Muscle of leg (tissue), 11 donors: ENCODE results near the gene GLCE. TPM values are rescaled to one million over a fixed set of nuclear protein-coding genes. Genes with fewer than 3 reads are reported as not detected.

Experiments used
- DNase-seq: peaks from one replicate; pipeline ENCODE4 v3.0.0; 2013
- H3K27ac ChIP-seq: one replicate; pipeline ENCODE4 v1.5.1; 2013; ENCODE audit warnings: mild to moderate bottlenecking, low read length, control low read depth
- H3K27me3 ChIP-seq: one replicate; pipeline ENCODE4 v1.6.1; 2013; ENCODE audit warnings: low read length; ENCODE audit not compliant: control insufficient read depth, insufficient read depth
- H3K36me3 ChIP-seq: one replicate; pipeline ENCODE4 v1.6.1; 2013; ENCODE audit warnings: low read length; ENCODE audit not compliant: control insufficient read depth, insufficient read depth
- H3K4me1 ChIP-seq: one replicate; pipeline ENCODE4 v1.6.1; 2013; ENCODE audit warnings: low read length; ENCODE audit not compliant: control insufficient read depth, insufficient read depth
- H3K4me3 ChIP-seq: one replicate; pipeline ENCODE4 v1.5.1; 2013; ENCODE audit warnings: low read length, control low read depth
- H3K9me3 ChIP-seq: replicated peaks from 2 replicates; pipeline ENCODE4 v1.6.1; 2013; ENCODE audit warnings: low read depth, low read length; ENCODE audit not compliant: control insufficient read depth
- WGBS: methylation state at CpG from one replicate; pipeline ENCODE4 v1.1.5; 2013; ENCODE audit warnings: missing lambda C conversion rate; ENCODE audit not compliant: insufficient coverage; 5-methylcytosine and 5-hydroxymethylcytosine counted together
- polyA plus RNA-seq, 8 donors: library from polyadenylated mRNA; unstranded; fragments of 120-200 nt; gene quantifications; one replicate each; pipeline versions ENCODE4 v1.2.1 to v1.2.3, GENCODE V29; 2013; ENCODE audit warnings: inconsistent platforms in 1 of 8, low replicate concordance in 1 of 8; ENCODE audit not compliant: insufficient read length in 8 of 8, insufficient read depth in 1 of 8
- total RNA-seq: library from RNA; stranded (reverse); fragments of 120-200 nt; gene quantifications from one replicate; pipeline ENCODE4 v1.2.4, GENCODE V29; 2013

The GLCE gene
- total and polyA plus RNA-seq, 9 donors = 27.4 to 50.1 (median 32.7) TPM

GRCh38 chr15:69217381-69217780 is 56.9 kb downstream of the GLCE start:
- no peaks in the 10 kb centered on the region for H3K27me3 ChIP-seq
- H3K36me3 ChIP-seq = no peaks in the 10 kb centered on the region
- DNase-seq = no peak
- no peak overlapping the region for H3K27ac ChIP-seq
- no peak overlapping the region for H3K4me3 ChIP-seq
- H3K9me3 ChIP-seq = peaks cover 7% of the 10 kb centered on the region
- no peaks in the 10 kb centered on the region for H3K4me1 ChIP-seq

GRCh38 chr15:69219690-69220089 is 59.3 kb downstream of the GLCE start:
- WGBS = no CpG with 5 or more reads among the region's 1 CpG
- DNase-seq = no peak
- H3K4me3 ChIP-seq = no peak overlapping the region
- no peaks in the 10 kb centered on the region for H3K4me1 ChIP-seq
- peaks cover 13% of the 10 kb centered on the region for H3K9me3 ChIP-seq
- H3K27ac ChIP-seq = no peak overlapping the region
- H3K36me3 ChIP-seq = no peaks in the 10 kb centered on the region
- no peaks in the 10 kb centered on the region for H3K27me3 ChIP-seq

DNA sequence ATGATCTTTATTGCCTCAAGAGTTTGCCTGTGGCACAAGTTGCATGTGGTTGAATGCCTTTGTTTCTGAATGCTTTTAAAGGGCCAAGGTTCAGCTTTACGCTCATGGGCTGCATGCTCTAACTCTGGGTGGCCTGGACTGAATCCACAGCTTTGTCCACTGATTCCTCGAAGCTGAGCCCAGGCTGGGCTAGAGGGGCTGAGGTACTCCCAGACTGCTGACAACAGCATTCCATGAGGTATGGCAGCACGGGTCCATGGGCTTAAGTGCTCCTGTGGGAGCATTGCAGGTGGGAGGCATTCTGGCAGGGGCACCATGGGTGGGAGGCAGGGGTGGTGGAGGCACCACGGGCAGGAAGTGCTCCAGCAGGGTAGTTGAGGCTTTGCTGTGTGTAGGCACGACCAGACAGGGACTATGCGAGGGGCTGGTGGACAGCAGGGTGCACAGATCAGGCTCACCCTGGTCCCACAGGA is 61.6 kb downstream of the GLCE start:
- Histone ChIP-seq H3K27me3 (no peaks in the 10 kb centered on the region), H3K4me3 (no peak overlapping the region), H3K36me3 (no peaks in the 10 kb centered on the region), H3K27ac (no peak overlapping the region), H3K9me3 (peaks cover 13% of the 10 kb centered on the region), H3K4me1 (no peaks in the 10 kb centered on the region)
- no peak for DNase-seq
- WGBS = 91% methylated on average over 6 of the region's 6 CpGs

DNA sequence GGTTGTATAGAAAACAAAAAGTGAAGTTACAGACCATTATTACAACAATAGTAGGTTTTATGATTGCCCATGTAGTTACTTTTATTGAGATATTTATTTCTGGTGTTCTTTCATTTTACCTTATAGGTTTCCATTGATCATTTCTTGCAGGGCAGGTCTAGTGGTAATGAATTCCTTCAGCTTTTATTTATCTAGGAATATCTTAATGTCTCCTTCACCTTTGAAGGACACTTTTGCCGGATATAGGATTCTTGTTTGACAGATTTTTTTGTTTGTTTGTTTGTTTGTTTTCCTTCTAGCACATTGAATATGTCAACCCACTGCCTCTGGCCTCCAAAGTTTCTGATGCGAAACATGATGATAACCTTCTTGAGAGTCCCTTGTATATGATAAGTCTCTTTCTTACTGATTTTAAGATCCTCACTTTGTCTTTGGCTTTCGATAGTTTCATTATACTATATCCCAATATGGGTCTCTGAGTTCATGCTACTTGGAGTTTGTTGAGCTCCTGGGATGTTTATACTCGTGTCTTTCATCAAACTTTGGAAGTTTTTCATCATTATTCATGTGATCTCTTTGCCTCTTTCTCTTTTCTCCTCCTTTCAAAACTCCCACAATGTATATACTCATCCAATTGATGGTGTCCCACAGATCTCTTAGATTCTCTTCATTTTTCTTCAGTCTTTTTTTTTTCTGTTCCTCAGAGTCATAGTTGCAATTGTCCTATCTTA is 62.8 kb downstream of the GLCE start:
- Histone ChIP-seq H3K4me3 (no peak overlapping the region), H3K9me3 (peaks cover 13% of the 10 kb centered on the region), H3K4me1 (no peaks in the 10 kb centered on the region), H3K27me3 (no peaks in the 10 kb centered on the region), H3K27ac (no peak overlapping the region), H3K36me3 (no peaks in the 10 kb centered on the region)
- DNase-seq = no peak
- WGBS = 100% methylated on average over 1 of the region's 4 CpGs

- Histone ChIP-seq H3K36me3 (no peaks in the 10 kb centered on the region), H3K4me1 (no peaks in the 10 kb centered on the region), H3K9me3 (peaks cover 13% of the 10 kb centered on the region), H3K27me3 (no peaks in the 10 kb centered on the region), H3K4me3 (no peak overlapping the region), H3K27ac (no peak overlapping the region)
- no peak for DNase-seq
- 40% methylated on average over 2 of the region's 2 CpGs for WGBS
Measured at GRCh38 chr15:69224383-69224782, 63.9 kb downstream of the GLCE start.

GRCh38 chr15:69225355-69226022 is 65.1 kb downstream of the GLCE start:
- DNase-seq = peak; percentile 36
- Histone ChIP-seq H3K4me1 (no peaks in the 10 kb centered on the region), H3K27ac (no peak overlapping the region), H3K9me3 (peaks cover 13% of the 10 kb centered on the region), H3K27me3 (no peaks in the 10 kb centered on the region), H3K36me3 (no peaks in the 10 kb centered on the region), H3K4me3 (no peak overlapping the region)
- WGBS = no CpG with 5 or more reads among the region's 2 CpGs

DNA sequence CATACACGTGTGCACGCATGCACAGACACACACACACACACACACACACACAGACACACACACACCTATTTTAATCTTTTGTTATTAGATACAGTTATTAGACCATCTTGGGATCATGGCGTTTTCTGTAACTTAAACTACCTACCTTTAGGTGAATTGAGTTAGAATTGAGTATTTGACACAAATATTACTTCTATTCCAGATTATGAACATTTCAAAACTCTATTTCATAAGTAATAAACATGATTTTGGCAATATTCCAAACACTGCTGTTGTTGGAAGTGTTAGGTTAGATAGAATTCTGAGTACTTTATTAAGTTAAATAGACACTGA is 65.6 kb downstream of the GLCE start:
- WGBS = no CpG with 5 or more reads among the region's 3 CpGs
- no peaks in the 10 kb centered on the region for H3K27me3 ChIP-seq
- H3K4me1 ChIP-seq = no peaks in the 10 kb centered on the region
- H3K4me3 ChIP-seq = no peak overlapping the region
- H3K27ac ChIP-seq = no peak overlapping the region
- no peak for DNase-seq
- peaks cover 12% of the 10 kb centered on the region for H3K9me3 ChIP-seq
- H3K36me3 ChIP-seq = no peaks in the 10 kb centered on the region

- DNase-seq = no peak
- no peak overlapping the region for H3K4me3 ChIP-seq
- H3K4me1 ChIP-seq = no peaks in the 10 kb centered on the region
- H3K9me3 ChIP-seq = no peaks in the 10 kb centered on the region
- WGBS = 70% methylated on average over 3 of the region's 4 CpGs
- H3K27me3 ChIP-seq = no peaks in the 10 kb centered on the region
- H3K36me3 ChIP-seq = no peaks in the 10 kb centered on the region
- no peak overlapping the region for H3K27ac ChIP-seq
Measured at GRCh38 chr15:69232144-69232543, 71.7 kb downstream of the GLCE start.

- peak; percentile 4 for DNase-seq
- Histone ChIP-seq H3K4me3 (no peak overlapping the region), H3K36me3 (no peaks in the 10 kb centered on the region), H3K27ac (no peak overlapping the region), H3K4me1 (no peaks in the 10 kb centered on the region), H3K27me3 (no peaks in the 10 kb centered on the region), H3K9me3 (no peaks in the 10 kb centered on the region)
- WGBS = no CpG with 5 or more reads among the region's 1 CpG
Measured at GRCh38 chr15:69232765-69233164, 72.3 kb downstream of the GLCE start.

- no peaks in the 10 kb centered on the region for H3K4me1 ChIP-seq
- no peaks in the 10 kb centered on the region for H3K36me3 ChIP-seq
- no peak for DNase-seq
- no peak overlapping the region for H3K27ac ChIP-seq
- H3K27me3 ChIP-seq = no peaks in the 10 kb centered on the region
- H3K9me3 ChIP-seq = peaks cover 2% of the 10 kb centered on the region
- no peak overlapping the region for H3K4me3 ChIP-seq
Measured at GRCh38 chr15:69234676-69235075, 74.2 kb downstream of the GLCE start.
